GM18498 (cell line): ENCODE data around the gene TBC1D14.
"Not testable (repeated sequence)": the region's sequence is repeated elsewhere in the genome, so short reads cannot be mapped to it uniquely, and the experiment has no call there.

Experiments
- ATAC-seq: cut with Tn5 transposase; IDR thresholded peaks from one replicate; pipeline ENCODE4 v1.9.1; 2021; ENCODE audit warnings: mild to moderate bottlenecking, moderate library complexity; ENCODE audit not compliant: unreplicated experiment

Gene TBC1D14

GRCh38 chr4:6908432-6909112, 1.1 kb upstream of the TBC1D14 start:
- ATAC-seq = no peak

GRCh38 chr4:6909970-6910339, 329 bp downstream of the TBC1D14 start:
- ATAC-seq = peak; percentile 33

GRCh38 chr4:6910340-6910959, 824 bp downstream of the TBC1D14 start:
- peak; percentile 1 for ATAC-seq

- ATAC-seq = no peak
Measured at GRCh38 chr4:6910960-6911874, 1.6 kb downstream of the TBC1D14 start.

DNA sequence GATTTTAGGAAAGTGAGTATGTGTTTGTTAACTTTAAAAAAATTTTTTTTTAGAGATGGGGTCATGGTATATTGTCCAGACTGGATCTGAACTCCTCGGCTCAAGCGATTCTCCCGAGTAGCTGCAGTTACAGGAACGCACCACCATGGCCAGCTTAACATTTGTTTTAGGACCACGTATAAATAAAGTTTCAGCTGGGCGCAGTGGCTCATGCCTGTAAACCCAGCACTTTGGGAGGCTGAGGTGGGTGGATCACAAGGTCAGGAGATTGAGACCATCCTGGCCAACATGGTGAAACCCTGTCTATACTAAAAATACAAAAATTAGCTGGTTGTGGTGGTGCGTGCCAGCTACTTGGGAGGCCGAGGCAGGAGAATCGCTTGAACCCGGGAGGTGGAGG, 2.3 kb downstream of the TBC1D14 start:
- ATAC-seq = not testable (repeated sequence)

DNA sequence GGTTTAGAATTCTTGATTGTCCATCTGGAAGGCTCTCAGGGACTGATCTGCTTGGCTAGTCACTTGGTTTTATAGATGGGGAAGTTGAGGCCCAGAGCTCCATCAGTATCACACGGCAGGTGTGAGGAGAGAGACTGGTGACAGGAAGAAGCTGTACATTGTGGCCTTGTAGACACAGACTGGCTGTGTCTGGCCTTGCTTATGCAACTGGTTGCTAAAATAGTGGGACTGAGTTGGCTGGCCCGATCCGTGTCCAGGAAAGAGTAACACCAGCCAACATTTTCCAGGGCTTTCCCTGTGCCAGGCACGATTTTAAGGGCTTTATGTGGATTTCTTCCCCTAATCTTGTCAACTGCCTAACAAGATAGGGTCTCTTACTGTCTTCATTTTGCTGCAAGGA, 2.8 kb downstream of the TBC1D14 start:
- ATAC-seq = no peak

GRCh38 chr4:6913350-6913905, 3.8 kb downstream of the TBC1D14 start:
- ATAC-seq = no peak

- no peak for ATAC-seq
Measured at GRCh38 chr4:6914448-6914847, 4.8 kb downstream of the TBC1D14 start.

DNA sequence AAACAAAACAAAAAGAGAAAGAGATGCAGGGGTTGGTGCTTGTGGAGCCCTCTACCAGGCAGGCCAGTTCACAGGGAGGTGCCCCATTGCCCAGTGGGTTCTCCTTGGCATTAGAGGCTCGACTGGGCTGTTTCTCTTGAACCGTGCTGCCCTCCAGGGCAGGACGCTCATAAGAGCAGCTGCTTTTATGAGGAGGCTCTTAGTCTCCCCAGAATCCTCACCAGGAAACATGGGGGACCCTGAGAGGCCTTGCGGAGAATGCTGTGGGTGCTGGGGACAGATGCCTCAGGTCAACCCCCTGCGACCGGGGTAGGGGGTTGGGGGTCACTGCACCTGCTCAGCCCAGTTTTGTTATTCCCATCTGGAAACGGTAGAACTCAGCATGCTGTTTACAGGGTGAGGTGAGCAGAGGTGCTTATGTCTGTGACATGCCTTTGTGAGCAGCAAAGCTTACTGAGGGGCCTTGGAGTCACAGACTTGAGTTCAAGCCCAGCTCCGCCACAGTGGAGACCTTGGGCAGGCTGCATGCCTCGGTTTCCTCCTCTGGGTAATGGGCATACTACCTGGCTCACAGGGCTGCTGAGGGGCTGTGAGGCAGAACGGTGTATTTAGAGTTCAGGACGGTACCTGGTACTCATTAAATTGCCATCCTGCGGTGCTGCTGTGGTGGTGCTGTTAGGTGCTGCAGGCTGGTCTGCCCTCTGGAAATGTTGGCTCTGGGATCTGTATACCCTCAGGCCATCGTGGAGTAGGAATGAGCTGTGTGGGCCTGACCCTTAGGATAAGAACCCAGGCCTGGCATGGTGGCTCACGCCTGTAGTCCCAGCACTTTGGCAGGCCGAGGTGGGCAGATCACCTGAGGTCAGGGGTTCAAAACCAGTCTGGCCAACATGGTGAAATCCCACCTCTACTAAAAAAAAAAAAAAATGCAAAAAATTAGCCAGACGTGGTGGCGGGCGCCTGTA, 5.7 kb downstream of the TBC1D14 start:
- ATAC-seq = no peak

GRCh38 chr4:6916069-6916586, 6.5 kb downstream of the TBC1D14 start:
- no peak for ATAC-seq

DNA sequence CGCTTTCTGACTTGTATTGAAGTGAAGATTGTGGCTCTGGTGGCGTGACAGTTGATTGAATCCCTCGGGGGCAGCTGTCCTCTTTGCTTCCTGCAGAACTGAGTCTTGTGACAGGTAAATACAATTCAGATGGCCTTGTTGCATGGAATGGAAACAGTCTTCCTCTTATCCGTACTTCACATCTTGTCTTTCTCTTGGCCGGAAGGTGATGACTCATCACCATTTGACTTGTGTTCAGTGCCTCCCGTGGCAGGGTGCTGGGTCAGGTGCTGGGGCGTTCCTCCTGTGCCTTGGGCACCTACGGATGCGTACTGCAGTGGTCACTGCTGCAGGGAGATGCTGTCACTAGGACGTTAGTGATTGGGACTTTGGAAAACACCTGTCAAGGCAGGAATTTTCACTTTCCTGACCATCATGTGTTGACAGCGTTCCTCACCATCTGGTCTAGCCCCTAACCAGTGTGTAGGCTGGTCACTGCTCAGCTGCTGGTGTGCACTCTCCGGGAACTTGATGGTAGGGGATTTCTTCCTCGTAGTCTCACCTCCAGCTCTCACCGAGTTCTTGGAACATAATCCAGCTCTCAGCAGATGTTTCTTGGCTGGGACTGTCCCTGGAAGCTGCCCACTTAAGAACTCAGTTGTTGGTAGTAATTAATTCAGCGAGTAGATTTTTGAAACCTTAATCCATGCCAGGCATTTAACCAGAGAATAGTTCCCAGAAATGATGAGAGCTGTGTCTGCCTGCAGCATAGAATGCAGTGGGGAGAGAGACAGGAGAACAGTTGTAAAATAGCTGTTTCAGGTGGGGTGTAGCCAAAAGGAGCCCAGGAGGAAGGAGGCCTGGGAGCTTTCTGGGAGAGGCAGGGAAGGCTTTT, 7.2 kb downstream of the TBC1D14 start:
- no peak for ATAC-seq

DNA sequence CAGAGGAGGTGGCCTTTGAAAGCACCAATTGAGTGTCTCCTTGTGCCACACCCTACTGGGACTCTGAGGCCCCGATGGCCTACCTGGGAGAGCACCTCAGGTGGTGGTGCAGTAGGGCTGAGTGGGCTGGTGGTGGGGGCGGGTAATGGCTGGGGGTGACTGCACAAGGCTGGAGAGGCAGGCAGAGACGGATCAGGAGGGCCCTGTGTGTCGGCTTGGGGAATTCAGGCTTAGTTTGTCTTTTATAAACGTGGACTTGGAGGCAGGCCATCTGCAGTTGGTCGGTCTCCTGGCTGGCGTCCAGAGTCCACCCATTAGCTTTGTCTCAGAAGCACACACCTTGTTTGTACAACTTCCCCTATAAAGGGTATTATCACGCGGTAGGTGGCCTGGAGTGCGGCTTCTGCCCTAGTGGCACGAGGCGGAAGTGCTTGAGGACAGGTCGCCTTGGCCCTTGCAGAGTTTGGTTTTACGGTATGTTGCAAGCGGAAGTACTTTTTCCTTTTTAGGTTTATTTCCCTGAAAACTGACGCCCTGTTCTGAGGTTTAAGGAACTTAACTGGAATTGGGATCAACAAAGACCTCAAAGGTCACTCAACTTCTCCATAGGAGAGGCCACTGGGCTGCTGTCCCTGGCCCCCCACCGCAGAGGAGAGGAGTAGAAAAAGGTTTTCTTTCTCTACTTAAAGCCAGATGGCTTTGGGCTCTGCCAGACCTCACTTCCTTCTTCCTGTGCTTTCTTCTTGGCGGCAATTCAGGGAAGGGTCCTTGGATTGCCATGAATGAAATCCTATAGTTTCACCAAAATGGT, 8.0 kb downstream of the TBC1D14 start:
- ATAC-seq = peak; percentile 85

DNA sequence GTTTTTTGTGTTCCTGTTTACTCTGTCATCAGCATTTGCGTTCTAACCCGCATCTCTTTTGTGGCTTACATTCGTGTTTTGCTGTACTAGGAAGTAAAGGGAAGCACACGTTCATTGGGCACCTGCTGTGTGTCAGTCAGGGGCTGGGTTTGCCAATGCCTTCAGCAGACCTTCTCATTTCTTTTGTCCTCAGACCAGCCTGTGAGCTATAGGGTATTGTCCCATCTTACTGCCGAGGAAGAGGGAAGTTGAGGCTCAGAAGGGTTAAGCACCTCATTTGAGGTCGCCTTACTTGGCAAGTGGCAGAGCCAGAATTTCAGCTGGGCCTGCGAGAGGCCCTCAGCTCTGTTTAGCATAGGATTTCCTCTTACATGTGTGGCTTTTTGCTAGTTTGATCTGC, 8.7 kb downstream of the TBC1D14 start:
- ATAC-seq = no peak

- no peak for ATAC-seq
Measured at GRCh38 chr4:6920171-6920570, 10.5 kb downstream of the TBC1D14 start.

GRCh38 chr4:6923507-6923906, 13.9 kb downstream of the TBC1D14 start:
- no peak for ATAC-seq

DNA sequence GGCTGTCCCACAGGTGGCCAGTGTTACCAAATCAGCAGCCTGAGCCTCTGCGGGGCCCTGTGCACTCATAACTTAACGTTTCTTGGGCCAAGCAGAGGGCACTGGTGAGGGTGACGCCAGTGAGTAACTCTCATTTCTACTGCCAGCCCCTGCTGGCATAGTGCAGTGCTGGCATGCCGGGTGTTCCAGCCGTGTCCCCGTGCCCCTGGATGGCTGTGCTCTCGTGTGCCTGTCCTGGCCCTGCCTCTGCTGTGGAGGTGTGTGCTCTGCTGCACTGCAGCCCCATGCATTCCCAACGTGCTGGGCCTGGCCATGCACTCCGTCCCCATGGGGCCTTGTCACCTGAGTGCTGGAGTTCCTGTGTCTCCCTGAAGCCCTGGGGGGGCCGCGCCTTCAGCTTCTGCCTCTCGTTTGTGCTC, 14.7 kb downstream of the TBC1D14 start:
- ATAC-seq = no peak

DNA sequence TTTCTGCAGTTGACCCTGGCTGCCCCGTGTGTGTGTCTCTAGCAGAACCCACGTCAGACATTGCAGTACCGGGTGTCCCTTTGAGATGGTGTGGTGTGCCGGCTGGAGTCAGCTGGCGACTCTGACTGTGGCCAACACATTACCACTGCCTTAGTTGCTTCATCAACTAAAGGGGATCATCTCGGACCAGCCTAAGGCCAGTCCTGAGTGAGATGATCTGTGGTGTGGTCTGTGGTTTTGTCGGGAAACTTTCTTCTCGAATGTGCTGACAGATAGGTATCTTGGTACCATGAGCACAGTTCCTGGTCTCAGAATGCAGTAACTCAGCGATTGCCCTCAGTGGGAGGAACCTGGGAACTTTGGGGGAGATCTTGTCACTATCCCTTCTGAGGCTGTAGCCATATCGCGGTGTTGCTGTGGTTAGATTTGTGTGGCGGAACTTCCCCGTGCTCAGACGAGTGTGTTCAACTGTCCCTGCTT, 15.8 kb downstream of the TBC1D14 start:
- no peak for ATAC-seq

DNA sequence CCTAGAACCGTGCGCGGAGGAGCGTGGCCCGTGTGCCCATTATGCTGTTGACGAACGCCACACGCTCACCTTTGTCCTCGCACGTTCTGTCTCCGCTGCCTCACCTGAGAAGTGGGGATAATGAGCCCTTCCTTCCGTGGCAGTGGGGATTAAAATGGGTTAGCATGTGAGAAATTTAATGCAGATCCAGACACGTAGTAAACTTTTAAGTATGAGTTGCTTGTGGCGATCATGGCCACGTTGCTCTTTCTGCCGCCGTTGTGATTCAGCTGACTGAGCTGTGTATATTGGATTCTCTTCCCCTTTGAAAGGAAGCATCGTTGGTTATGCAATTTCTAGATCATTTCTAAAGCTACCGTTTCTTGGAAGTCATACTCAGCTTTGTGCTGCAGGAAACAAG, 16.5 kb downstream of the TBC1D14 start:
- ATAC-seq = no peak
